ENCODE results near the gene POLDIP2. TPM values are rescaled to one million over a fixed set of nuclear protein-coding genes. Genes with fewer than 3 reads are reported as not detected.

The POLDIP2 gene
- total RNA-seq, 4 donors from 2014 or later, result 217 to 281 (median 237) TPM

DNA sequence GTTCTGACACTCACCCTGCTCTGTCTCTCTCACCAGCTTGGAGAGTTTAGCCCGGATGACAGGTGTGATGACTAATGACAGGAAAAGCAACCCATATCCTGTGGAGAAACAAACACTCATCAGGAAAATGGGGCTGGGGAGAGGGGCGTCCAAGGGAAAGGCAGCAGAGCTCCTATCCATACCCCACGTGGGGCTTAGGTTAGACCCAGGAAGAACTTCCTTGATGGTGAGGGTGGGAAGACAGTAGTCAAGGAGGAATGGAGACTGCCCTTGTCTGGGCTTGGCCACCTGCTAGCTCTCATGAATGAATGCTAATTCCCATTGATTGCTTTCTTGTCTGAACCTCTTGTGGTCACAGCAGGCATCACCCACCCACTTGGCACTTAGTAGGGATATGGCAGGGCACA is 44.9 kb upstream of the POLDIP2 start:
- no peaks in the 10 kb centered on the region for H3K27me3 ChIP-seq
- ATAC-seq (no peak), DNase-seq (no peak)
- peaks cover 0 to 18% of the 10 kb centered on the region in 2 donors for H3K36me3 ChIP-seq
- in situ Hi-C loops (cut with MboI; ENCODE audit: low sequenced_read_pairs in 4 of 4) (loop anchor here in 1 of 4 donors (25.0 kb wide), 2 partner anchors 110 to 165 kb away; partner anchors contain the start of gene FOXN1), intact Hi-C loops (cut with DNase I; ENCODE audit: low total_unique reads) (no loop called here)
- H3K4me1 ChIP-seq, result peaks cover 8 to 15% of the 10 kb centered on the region in 2 donors
- no peak for TF ChIP-seq POLR2A (IDR thresholded peaks at IDR 0.05)
- TF ChIP-seq CTCF (IDR thresholded peaks at IDR 0.05 in 4 of 5, conservative IDR thresholded peaks at IDR 0.05 in 1 of 5), result no peak
- H3K27ac ChIP-seq, result no peak overlapping the region
- no peak overlapping the region for H3K4me3 ChIP-seq
- H3K9me3 ChIP-seq, result no peaks in the 10 kb centered on the region

GRCh38 chr17:28399808-28400207 is 42.5 kb upstream of the POLDIP2 start:
- in situ Hi-C loops (cut with MboI; ENCODE audit: low sequenced_read_pairs in 4 of 4), result loop anchor here in 2 of 4 donors (5.0 to 25.0 kb wide), 3 partner anchors 47 to 163 kb away; partner anchors contain the start of gene FOXN1 (in 1 of the 2)
- intact Hi-C loops (cut with DNase I; ENCODE audit: low total_unique reads), result no loop called here

DNA sequence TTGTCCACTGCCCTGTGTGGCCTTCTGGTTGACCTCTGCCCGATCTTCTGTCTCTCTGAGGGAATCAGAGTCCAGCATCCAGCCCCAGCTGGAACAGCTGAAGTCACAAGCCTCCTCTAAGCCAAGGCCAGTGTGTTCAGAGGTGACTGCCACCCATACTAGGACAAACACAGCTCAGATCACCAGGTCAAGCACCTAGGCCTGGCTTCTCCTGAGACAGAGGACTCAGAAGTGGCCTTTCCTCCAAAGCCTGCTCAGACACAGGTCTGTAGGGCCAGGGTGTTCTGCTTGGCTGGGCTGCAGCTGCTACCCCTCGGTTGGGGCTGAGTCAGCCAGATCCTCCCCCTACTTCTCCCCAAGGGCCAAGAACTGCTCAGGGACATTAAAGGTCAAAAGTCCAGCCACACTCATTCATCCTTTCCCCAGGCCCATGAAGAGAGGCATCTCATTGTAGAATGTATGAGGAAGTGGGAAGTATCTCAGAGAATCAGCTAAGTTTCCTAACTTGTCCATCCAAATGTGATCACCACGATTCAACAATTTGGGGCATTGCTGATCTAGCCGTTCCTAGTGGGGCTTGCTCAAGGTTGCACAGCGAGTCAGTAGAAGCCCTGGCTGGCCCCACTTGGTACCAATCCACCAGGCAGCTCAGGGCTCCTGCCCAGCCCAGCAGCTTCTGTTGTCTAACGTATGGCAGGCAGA is 41.1 kb upstream of the POLDIP2 start:
- Histone ChIP-seq H3K27ac (no peak overlapping the region), H3K4me3 (no peak overlapping the region), H3K27me3 (no peaks in the 10 kb centered on the region), H3K36me3 (peaks cover 0 to 18% of the 10 kb centered on the region in 2 donors), H3K9me3 (no peaks in the 10 kb centered on the region), H3K4me1 (no peaks in the 10 kb centered on the region)
- intact Hi-C loops (cut with DNase I; ENCODE audit: low total_unique reads) (no loop called here), in situ Hi-C loops (cut with MboI; ENCODE audit: low sequenced_read_pairs in 4 of 4) (loop anchor here in 1 of 4 donors (5.0 kb wide), 1 partner anchor 49 kb away; no protein-coding TSS in a partner anchor)
- no peak for TF ChIP-seq POLR2A (IDR thresholded peaks at IDR 0.05)
- TF ChIP-seq CTCF (IDR thresholded peaks at IDR 0.05 in 4 of 5, conservative IDR thresholded peaks at IDR 0.05 in 1 of 5), result no peak
- DNase-seq, result no peak
- ATAC-seq, result no peak

More at GRCh38 chr17:28399808-28400207, 42.5 kb upstream of the POLDIP2 start:
- Histone ChIP-seq H3K4me1 (peaks cover under 1 to 2% of the 10 kb centered on the region in 2 donors), H3K4me3 (no peak overlapping the region), H3K27ac (no peak overlapping the region), H3K36me3 (peaks cover 0 to 18% of the 10 kb centered on the region in 2 donors), H3K27me3 (no peaks in the 10 kb centered on the region), H3K9me3 (no peaks in the 10 kb centered on the region)
- no peak for TF ChIP-seq POLR2A (IDR thresholded peaks at IDR 0.05)
- no peak for TF ChIP-seq CTCF (IDR thresholded peaks at IDR 0.05 in 4 of 5, conservative IDR thresholded peaks at IDR 0.05 in 1 of 5)
- DNase-seq (no peak), ATAC-seq (no peak)

DNA sequence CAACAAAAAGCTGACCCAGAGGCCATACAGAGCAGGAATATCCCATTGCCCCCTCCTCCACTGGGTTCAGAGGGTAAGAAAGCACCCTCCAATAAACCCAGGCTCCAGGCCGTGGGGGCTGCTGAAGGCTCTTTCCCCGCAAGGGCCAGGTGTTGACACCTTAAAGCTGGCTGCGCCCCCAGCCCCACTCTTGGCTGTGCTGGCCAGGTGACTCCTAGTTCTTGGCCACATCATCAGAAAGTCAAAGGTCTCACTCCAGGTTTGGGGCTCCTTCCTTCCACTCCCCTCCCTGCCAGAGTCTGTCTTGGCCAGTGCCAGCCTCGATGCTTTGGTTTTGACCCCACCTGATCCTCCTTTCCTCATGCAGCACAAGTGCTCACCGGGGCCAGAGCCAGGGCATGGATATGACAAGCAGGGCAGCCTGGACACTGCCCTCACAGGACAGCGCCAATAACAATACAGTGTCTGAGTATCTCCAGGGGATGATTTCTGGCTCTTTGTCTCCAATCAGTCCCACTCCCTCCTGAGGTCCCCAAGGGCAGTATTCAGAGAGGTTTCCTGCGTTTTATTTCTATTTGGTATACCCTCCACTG is 40.5 kb upstream of the POLDIP2 start:
- Histone ChIP-seq H3K27me3 (no peaks in the 10 kb centered on the region), H3K27ac (no peak overlapping the region), H3K9me3 (no peaks in the 10 kb centered on the region), H3K36me3 (peaks cover 0 to 18% of the 10 kb centered on the region in 2 donors), H3K4me1 (no peaks in the 10 kb centered on the region), H3K4me3 (no peak overlapping the region)
- intact Hi-C loops (cut with DNase I; ENCODE audit: low total_unique reads) (no loop called here), in situ Hi-C loops (cut with MboI; ENCODE audit: low sequenced_read_pairs in 4 of 4) (loop anchor here in 1 of 4 donors (5.0 kb wide), 1 partner anchor 50 kb away; no protein-coding TSS in a partner anchor)
- ATAC-seq (no peak), DNase-seq (no peak)
- TF ChIP-seq POLR2A (IDR thresholded peaks at IDR 0.05), result no peak
- no peak for TF ChIP-seq CTCF (IDR thresholded peaks at IDR 0.05 in 4 of 5, conservative IDR thresholded peaks at IDR 0.05 in 1 of 5)
